ENCODE data around the gene CRTAP.
"Not testable (repeated sequence)": the region's sequence is repeated elsewhere in the genome, so short reads cannot be mapped to it uniquely, and the experiment has no call there.

CRTAP gene

DNA sequence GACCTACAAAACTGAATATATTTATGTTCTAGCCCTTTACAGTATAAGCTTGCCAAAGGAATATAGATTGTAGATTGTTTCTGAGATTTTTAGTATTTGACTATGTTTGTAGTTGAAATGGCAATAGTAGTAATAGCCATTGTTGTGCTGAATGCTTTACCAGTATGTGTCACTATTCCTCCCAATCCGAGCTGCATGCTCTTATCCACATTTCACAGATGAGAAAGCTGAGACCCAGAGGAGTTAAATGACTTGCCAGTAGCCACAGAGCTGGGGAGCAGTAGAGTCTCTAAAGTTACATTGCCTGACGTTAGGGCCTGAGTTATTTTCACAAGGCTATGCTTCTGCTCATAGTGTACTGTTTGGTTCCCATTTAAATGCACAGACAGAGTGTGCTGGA lies 13.6 kb upstream of the CRTAP start:
- no peak for DNase-seq

DNA sequence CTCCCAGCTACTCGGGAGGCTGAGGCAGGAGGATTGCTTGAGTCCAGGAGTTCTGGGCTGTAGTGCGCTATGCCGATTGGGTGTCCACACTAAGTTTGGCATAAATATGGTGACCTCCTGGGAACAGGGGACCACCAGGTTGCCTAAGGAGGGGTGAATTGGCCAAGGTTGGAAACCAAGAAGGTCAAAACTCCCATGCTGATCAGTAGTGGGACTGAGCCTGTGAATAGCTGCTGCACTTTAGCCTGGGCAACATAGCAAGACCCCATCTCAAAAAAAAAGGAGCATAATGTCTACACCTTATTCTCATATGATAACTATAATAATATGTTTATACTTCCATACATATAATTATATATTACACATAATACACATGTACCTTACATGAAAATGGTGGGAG lies 10.8 kb upstream of the CRTAP start:
- DNase-seq: no peak

GRCh38 chr3:33103480-33103879 lies 10.3 kb upstream of the CRTAP start:
- DNase-seq: no peak

GRCh38 chr3:33104803-33105202 lies 9.0 kb upstream of the CRTAP start:
- DNase-seq: no peak

DNA sequence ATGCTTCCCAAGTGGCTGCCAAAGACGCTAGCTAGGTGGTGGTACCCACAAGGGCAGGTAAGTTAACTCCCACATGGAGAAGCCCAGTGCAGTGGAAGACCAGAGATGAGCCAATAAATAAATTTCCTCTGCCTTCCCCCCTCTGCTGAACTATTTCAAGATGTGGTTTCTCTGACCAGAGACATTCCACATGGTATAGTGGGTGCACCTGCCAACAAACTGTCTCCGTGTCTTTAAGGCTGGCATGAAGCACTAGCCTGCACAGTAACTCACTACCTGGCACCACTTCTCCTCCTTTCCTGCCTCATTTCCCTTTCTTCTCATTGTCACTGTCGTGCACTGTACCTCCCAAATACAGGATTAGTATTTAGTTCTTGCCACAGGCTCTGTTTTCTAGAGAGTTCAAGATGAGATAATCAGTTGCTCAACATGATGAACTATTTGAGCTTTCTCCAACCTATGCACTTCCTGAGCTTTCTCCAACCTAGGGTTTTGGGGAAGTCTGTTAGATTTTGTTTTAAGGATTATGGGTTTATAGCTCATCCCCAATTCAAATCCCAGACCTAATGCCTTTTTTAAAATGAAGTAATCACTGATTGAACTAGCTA lies 8.4 kb upstream of the CRTAP start:
- DNase-seq: no peak

GRCh38 chr3:33106854-33107253 lies 7.0 kb upstream of the CRTAP start:
- not testable (repeated sequence) for DNase-seq

DNA sequence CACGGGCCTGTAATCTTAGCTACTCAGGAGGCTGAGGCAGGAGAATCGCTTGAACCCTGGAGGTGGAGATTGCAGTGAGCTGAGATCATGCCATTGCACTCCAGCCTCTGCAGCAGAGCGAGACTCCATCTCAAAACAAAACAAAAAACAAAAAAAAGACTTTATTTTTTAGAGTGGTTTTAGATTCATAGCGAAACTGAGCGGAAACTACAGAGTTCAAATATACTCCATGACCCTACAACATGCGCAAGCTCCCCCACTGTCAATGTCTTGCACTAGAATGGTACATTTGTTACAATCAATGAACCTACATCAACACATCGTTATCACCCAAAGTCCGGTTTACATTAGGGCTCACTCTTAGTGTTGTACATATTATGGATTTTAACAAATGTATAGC lies 2.2 kb upstream of the CRTAP start:
- no peak for DNase-seq

- no peak for DNase-seq
Measured at GRCh38 chr3:33114622-33115023, 809 bp downstream of the CRTAP start.

DNA sequence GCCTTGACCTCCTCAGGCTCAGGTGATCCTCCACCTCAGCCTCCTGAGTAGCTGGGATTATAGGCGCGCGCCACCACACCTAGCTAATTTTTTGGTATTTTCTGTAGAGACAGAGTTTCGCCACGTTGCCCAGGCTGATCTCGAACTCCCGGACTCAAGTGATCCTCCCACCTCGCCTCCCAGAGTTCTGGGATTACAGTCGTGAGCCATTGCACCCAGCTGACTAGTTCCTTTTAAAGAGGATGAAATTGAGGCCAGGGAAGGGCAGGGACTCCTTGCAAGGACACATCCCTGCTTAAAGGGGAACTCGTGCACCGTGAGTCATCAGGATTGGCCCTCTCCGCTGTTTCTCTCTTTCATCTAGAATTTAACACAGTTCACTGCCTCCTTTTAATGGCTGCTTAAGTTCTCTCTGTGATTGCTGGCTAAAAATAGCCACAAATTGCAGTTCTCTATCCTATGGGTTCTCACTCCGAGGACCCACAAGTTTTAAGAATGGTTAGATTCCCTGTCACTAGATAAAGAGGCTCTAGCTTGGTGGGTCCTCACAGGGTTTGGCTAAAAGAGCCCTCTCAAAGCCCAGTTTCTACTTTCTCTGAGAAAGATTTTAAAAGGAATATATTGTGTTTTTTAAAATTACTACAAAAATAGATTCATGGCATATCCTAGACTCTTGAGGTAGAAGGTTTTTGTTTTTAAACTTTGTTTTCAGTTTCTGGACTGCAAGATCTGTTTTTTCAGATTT lies 1.4 kb downstream of the CRTAP start:
- no peak for DNase-seq

GRCh38 chr3:33117461-33117860 lies 3.6 kb downstream of the CRTAP start:
- no peak for DNase-seq

DNA sequence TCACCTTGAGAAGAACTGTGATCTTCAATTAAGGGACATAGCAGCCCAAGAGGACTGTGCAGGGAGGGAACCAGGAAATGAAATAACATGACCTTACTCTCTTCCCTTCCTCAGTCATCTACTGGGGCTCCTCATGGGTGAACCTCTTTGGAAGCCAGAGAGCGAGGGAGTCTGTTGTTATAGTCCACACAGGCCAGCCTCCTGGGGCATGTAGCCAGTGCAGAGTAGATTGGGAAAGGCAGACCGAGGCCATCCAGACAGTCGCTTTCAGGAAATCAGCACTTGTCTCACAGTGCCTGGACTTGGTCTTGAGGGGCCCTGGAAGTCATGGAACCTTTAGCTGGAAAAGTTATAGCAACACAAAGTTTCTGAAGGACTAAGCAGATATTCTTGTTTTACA lies 6.1 kb downstream of the CRTAP start:
- no peak for DNase-seq

DNA sequence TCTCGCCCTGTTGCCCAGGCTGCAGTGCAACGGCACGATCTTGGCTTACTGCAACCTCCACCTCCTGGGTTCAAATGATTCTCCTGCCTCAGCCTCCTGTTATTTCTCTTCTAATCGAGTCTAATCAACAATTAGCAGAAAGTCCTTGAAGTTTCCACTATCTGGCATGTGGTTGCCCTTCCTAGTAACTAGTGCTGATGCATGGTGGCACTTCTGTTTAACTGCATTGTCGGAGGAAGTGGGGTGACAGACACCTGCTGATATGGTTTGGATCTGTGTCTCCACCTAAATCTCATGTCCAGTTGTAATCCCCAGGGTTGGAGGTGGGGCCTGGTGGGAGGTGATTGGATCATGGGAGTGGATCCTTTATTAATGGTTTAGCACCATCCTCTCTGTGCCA lies 9.2 kb downstream of the CRTAP start:
- no peak for DNase-seq

DNA sequence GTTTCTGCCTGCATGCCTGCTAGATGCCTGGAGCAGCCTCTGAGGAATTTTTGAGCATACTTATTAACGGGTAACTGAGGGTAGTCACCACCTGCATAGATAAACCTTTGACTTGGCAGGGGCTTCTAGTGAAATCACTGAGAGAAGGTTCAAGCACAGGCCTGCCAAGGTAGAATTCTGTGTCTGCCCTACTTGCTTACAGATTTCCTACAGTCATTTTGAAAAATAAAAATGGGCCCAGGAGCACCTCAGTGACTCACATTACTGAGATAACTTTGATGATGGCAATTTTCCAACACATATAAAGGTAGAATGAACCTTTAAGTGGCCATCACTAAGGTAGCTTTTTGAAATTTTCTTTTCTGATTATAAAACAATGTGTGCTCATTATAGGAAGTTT lies 10.8 kb downstream of the CRTAP start:
- no peak for DNase-seq

- no peak for DNase-seq
Measured at GRCh38 chr3:33125840-33126239, 12.0 kb downstream of the CRTAP start.

DNA sequence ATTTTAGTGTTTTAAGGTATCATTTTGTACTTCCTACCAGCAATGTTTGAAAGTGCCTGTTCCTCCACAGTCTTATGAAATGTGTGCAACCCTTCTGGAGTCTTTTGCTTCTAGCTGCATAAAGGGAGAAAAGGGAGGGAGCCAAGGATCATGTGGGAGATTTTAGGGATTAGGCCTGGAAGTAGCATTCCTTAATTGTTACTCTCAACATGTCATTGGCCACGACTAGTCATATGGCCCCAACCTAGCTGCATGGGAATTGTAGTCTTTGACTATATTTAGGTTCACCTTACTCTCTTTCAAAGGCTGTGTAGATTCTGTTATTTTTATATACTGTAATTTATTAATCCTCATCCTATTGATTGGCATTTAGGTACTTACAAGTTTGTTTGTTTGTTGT lies 14.9 kb downstream of the CRTAP start:
- no peak for DNase-seq

DNA sequence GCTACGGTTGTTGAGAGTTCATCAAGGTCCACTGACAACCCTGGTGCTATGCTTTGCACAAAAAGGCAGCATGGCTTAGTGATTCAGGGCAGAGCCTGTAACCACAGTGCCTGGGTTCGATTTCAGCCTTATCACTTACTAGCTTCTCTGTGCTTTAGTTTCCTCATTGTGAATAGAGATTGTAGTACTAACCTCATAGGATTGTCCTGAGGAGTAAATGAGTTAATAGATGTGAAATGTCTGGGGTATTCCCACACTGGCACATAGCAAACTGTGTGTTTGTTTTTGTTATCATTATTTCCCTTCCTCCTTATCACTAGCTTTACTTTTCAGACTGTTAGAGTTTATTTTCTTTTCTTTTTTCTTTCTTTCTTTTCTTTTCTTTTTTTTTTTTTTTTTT lies 16.3 kb downstream of the CRTAP start:
- DNase-seq: no peak

DNA sequence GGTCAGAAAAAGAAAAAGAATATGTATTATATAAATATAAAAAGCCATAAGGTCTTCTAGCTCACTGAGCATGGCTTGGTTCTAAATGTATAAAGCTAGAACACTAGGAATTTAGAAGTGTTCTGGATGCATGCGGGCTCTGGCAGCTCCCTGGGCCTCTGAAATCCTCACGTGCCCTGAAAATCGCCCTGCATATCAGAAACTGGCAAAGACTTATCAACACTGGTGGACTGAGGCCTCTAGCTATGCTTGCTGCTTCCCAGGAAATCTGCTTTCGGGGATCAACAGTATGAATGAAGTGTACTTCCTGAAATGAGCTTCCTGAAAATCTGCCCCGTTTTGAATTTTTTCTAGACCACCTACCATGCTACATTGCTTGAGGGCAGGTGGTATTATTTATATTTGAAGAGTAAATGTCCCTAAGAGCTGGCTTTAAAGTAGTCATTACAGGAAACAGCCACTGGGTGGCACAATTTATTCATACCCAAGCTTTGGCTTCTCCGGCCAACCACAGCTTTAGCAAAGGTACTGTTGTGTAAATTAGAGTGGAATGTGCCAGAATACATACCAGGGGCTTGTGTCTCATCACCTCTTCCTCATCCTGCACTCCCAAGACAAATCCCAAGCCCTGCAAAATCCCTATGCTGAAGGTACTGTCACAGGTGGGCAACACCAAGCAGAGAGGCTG lies 17.7 kb downstream of the CRTAP start:
- peak; percentile 41 for DNase-seq

GRCh38 chr3:33132019-33132360 lies 18.2 kb downstream of the CRTAP start:
- DNase-seq: no peak

DNA sequence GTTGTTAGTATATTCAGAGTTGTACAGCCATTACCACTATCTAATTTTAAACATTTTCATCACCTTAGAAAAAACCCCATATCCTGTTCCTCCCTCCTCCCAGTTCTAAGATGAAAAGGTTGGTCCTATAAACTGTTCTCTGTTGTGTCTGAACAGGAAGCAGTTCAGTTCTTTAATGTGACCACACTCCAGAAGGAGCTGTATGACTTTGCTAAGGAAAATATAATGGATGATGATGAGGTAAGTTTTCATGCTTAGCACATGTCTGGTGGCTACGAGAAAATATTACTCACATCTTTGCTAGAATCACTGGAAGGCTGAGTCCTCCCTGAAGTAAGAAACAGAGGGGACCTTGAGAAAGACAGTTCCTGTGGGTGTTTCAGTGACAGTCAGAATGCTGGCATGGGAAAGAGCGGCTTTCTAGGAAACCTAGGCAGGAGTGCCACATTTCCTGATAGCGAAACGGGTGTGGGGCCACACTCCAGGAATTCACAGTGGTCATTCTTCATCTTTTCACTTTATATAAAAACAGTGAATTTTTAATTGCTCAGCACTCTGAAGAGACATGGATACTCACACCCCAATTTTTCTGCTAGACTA lies 20.3 kb downstream of the CRTAP start:
- no peak for DNase-seq

- no peak for DNase-seq
Measured at GRCh38 chr3:33137691-33138090, 23.9 kb downstream of the CRTAP start.

- not testable (repeated sequence) for DNase-seq
Measured at GRCh38 chr3:33139006-33139623, 25.3 kb downstream of the CRTAP start.

DNA sequence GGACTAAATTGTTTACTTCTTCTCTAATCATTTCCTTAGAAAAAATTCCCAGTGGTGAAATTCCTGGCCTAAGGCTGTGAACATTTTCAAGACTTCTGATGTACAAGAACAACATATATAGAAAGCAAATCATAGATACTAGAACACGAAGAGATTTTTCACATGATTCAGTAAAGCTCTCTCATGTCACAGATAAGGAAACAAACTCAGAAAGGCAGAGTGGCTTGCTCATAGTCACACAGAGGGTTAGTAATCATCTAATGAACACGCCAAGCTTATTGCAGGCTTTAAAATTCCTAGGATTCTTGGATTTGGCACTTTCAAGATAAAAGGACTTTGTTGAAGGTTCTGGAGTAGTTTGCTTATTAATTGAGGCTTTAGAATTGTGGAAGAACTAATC lies 26.2 kb downstream of the CRTAP start:
- no peak for DNase-seq

- DNase-seq: no peak
Measured at GRCh38 chr3:33141006-33141405, 27.2 kb downstream of the CRTAP start.

GRCh38 chr3:33144433-33144832 lies 30.6 kb downstream of the CRTAP start:
- no peak for DNase-seq

All from NCI-H1092 treated with DMSO at 0.1 percent for 48 hours (cell line).